Hematopoietic multipotent progenitor cell treated with erythropoietin and hydrocortisone succinate and interleukin-3 and kit ligand, for 17 days (in vitro differentiated cells): ENCODE results near the gene CHKA.

ENCODE experiments used
- DNase-seq: peaks from one replicate; pipeline ENCODE4 v3.0.0-alpha.2; 2015; ENCODE audit warnings: low spot score

The CHKA gene

GRCh38 chr11:68071281-68072048, 49.7 kb downstream of the CHKA start:
- no peak for DNase-seq

- no peak for DNase-seq
Observed at GRCh38 chr11:68067991-68068390, 53.2 kb downstream of the CHKA start.

- DNase-seq: no peak
Observed at GRCh38 chr11:68066742-68067141, 54.4 kb downstream of the CHKA start.

GRCh38 chr11:68065841-68066240, 55.3 kb downstream of the CHKA start:
- no peak for DNase-seq

- DNase-seq: no peak
Observed at GRCh38 chr11:68064926-68065325, 56.3 kb downstream of the CHKA start.

- no peak for DNase-seq
Observed at GRCh38 chr11:68061508-68061907, 59.7 kb downstream of the CHKA start.

- DNase-seq: no peak
Observed at GRCh38 chr11:68057807-68058206, 63.4 kb downstream of the CHKA start.

- no peak for DNase-seq
Observed at GRCh38 chr11:68056317-68057285, 64.6 kb downstream of the CHKA start.

GRCh38 chr11:68053981-68054812, 67.0 kb downstream of the CHKA start:
- DNase-seq: no peak

GRCh38 chr11:68053117-68053516, 68.1 kb downstream of the CHKA start:
- DNase-seq: no peak

- DNase-seq: no peak
Observed at GRCh38 chr11:68052137-68052873, 68.9 kb downstream of the CHKA start.

GRCh38 chr11:68051191-68052136, 69.7 kb downstream of the CHKA start:
- DNase-seq: no peak

GRCh38 chr11:68050371-68050841, 70.8 kb downstream of the CHKA start:
- DNase-seq: no peak

GRCh38 chr11:68049509-68050370, 71.4 kb downstream of the CHKA start:
- DNase-seq: no peak

GRCh38 chr11:68048681-68049508, 72.3 kb downstream of the CHKA start:
- no peak for DNase-seq

GRCh38 chr11:68047437-68048290, 73.5 kb downstream of the CHKA start:
- no peak for DNase-seq

GRCh38 chr11:68044898-68045351, 76.3 kb downstream of the CHKA start:
- DNase-seq: no peak
